ENCODE results near the gene SH3BP4.

SH3BP4 gene

DNA sequence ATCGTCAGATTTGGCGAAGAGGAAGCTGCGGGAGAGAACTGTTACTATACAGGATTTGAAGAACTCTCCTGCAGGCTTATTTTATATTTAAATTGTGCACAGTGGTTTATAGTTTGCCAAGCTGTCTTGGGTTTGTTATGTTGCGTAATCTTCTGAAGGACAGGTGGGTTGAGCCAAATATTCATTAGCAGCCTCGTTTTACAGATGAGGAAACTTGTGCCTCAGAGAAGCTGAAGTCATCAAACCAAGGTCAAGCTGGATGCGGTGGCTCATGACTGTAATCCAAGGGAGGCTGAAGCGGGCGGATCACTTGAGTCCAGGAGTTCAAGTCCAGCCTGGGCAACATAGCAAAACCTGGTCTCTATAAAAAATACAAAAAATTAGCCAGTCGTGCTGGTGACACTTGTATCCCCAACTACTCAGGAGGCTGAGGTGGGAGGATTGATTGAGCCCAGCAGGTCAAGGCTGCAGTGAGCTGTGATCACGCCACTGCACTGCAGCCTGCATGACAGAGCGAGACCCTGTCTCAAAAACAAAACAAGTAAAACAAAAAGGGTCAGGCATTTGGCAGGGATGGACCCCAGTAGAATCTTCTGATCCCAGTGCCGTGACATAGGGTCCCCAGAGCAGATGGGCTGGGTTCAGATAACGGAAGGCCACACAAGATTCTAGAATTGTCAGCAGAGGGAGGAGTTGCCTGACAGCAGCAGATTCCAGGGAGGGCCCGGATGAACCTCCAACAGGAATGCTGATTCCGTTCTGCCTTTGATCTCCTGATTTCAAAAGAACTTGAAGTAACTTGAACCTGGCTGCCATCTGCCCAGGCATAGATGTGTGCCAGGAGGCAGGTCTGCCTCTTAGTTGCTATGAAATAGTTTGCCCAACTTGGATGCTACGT is 50.6 kb downstream of the SH3BP4 start:
- no peak overlapping the region for H3K4me3 ChIP-seq (ENCODE audit: low read depth, low read length)
- DNase-seq (ENCODE audit: low read depth), result no peak
- TF ChIP-seq, protein P1, sequence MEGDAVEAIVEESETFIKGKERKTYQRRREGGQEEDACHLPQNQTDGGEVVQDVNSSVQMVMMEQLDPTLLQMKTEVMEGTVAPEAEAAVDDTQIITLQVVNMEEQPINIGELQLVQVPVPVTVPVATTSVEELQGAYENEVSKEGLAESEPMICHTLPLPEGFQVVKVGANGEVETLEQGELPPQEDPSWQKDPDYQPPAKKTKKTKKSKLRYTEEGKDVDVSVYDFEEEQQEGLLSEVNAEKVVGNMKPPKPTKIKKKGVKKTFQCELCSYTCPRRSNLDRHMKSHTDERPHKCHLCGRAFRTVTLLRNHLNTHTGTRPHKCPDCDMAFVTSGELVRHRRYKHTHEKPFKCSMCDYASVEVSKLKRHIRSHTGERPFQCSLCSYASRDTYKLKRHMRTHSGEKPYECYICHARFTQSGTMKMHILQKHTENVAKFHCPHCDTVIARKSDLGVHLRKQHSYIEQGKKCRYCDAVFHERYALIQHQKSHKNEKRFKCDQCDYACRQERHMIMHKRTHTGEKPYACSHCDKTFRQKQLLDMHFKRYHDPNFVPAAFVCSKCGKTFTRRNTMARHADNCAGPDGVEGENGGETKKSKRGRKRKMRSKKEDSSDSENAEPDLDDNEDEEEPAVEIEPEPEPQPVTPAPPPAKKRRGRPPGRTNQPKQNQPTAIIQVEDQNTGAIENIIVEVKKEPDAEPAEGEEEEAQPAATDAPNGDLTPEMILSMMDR (IDR thresholded peaks at IDR 0.05; ENCODE audit: control insufficient read depth, extremely low read depth, insufficient read depth), result no peak

DNA sequence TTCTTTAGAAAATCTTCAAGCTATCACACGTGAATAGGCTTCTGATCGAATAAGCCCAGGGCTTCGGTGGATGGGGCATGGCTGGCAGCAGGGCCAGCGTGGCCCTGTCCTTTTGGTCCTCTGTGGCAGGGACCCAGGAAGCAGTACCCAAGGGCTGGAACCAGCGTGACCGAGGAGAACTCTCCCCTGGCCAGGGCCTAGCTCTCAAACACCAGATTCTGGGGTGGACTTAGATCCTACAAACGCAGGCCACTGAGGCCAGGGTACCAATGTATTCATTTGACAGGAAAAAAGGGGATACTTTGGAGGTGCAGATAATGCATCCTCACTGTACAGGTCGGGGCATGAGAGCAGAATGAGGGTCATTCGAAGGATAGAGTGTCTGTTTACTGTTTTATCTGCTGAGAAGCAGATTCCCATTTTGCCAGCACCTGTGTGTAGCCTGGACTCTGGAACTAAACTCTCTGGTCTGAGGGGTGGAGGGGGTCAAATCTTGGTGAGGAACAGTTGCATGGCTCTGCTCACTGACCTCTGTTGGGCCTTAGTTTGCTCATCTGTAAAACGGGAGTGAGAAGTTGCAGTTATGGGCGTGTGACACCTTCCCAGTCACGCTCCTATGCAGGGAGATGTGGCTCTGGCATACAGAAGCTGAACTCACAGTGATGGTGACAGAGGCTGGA is 51.4 kb downstream of the SH3BP4 start:
- TF ChIP-seq, protein P1 (IDR thresholded peaks at IDR 0.05; ENCODE audit: control insufficient read depth, extremely low read depth, insufficient read depth), result no peak

DNA sequence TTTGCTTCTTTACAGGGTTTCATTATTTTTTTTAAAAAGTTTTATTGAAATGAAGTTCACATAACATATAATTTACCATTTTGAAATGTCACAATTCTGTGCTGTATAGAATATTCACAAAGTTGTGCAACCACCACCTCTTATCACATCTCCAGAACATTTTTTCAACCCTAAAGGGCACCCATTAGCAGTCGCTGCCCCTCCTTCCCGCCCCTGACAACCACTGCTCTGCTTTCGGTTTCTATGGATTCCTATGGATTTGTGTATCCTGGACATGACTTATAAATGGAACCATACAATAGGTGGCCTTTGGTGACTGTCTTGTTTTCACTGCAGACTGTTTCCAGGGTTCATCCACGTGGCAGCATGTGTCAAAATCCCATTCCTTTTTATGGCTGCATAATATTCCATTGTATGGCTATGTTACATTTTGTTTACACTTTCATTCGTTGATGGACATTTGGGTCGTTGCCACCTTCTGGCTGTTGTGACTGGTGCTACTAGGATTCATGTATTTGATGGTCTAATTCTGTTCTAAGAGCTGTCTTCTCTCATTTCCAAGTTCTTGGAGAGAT is 52.6 kb downstream of the SH3BP4 start:
- TF ChIP-seq, protein P1 (IDR thresholded peaks at IDR 0.05; ENCODE audit: control insufficient read depth, extremely low read depth, insufficient read depth), result no peak
- no peak overlapping the region for H3K4me3 ChIP-seq (ENCODE audit: low read depth, low read length)
- DNase-seq (ENCODE audit: low read depth), result no peak

More for the DNA sequence above, 51.4 kb downstream of the SH3BP4 start:
- no peak overlapping the region for H3K4me3 ChIP-seq (ENCODE audit: low read depth, low read length)
- DNase-seq (ENCODE audit: low read depth), result no peak

DNA sequence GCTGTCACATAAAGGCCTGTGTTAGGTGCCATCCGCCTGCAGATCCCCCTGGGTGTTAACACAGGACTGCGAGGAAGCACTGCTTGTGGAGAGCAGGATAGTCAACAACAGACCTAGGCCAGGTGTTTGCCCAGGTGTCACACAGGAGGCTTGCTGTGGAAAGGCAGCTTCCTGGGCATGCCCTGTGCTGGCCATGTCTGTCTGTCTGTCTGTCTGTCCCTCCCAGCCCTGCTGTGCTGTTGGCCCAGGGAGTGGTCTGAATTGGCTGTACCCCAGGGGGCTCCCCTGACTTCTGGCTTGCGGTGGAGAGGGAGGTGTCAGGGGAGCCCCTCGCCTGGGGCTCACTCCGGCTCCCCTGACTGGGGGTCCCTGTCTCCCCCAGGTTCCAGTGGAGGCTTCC is 53.2 kb downstream of the SH3BP4 start:
- DNase-seq (ENCODE audit: low read depth), result no peak
- H3K4me3 ChIP-seq (ENCODE audit: low read depth, low read length), result no peak overlapping the region
- TF ChIP-seq, protein P1 (IDR thresholded peaks at IDR 0.05; ENCODE audit: control insufficient read depth, extremely low read depth, insufficient read depth), result no peak

DNA sequence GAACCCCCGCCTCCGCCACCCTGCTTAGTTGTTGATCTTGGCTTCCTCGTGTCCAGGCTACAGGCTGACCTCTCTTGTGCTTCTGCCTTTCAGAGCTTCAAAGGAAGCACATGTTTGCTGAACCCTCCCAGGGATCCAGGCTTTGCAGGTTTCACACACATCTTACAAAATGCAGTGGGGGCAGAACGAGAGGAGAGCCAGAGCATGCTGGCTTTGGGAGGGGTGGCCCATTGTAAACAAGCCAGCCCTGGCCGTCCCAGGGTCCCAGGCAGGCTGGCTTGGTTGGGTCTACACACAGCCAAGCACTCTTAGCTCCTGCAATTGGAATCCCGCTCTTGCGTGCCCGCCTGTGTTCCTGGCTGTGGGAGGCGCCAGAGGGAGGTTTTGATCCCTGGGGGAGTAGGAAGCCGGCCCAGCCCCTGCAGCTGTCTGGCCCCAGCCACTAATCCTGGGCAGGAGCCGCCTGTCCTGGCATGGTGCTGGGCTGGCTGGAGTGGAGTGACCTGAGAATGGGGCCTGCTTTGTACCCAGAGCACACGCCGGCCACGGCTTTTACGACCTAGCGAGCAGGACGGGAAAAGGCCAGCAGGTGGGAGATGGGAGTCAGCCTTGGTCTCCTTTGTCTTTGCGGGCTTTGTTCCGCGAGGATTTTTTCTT is 53.9 kb downstream of the SH3BP4 start:
- DNase-seq (ENCODE audit: low read depth), result no peak
- H3K4me3 ChIP-seq (ENCODE audit: low read depth, low read length), result no peak overlapping the region
- TF ChIP-seq, protein P1 (IDR thresholded peaks at IDR 0.05; ENCODE audit: control insufficient read depth, extremely low read depth, insufficient read depth), result no peak

DNA sequence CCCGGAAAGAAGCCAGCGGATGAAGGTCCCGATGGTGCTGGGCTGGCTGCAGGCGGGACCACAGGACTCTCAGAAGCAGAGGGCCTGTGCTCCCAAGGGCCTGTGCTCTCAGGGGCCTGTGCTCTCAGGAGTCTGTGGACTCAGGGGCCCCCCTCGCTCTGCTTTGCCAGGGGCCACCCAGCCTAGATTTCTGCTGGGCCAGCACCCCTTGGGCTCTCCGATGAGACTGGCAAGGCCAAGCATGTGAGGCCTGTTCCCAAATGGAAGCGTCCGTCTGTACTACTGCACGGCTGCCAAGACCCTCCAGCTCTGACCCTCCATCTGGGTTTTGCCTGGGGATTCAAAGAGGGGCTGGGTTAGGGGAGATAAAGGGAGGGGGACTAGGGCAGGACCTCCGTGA is 54.6 kb downstream of the SH3BP4 start:
- no peak overlapping the region for H3K4me3 ChIP-seq (ENCODE audit: low read depth, low read length)
- TF ChIP-seq, protein P1 (IDR thresholded peaks at IDR 0.05; ENCODE audit: control insufficient read depth, extremely low read depth, insufficient read depth), result no peak
- no peak for DNase-seq (ENCODE audit: low read depth)

All from LNCaP clone FGC (cell line).